ENCODE measurements around the gene EIF4E3.

GRCh38 chr3:71707595-71707994 lies 17.6 kb downstream of the EIF4E3 start:
- TF ChIP-seq POLR2A (IDR thresholded peaks at IDR 0.05) (no peak), CTCF (IDR thresholded peaks at IDR 0.05) (no peak), EP300 (IDR thresholded peaks at IDR 0.05) (no peak), POLR2AphosphoS5 (IDR thresholded peaks at IDR 0.05) (no peak)
